Dendritic cell treated with granulocyte-macrophage colony-stimulating factor and Interleukin-4, amounts not matched to agents 40 ng/mL and 50 ng/mL, for 4 days (primary cell): ENCODE results near the gene ACSL1.

Experiments used
- H3K27ac Mint-ChIP-seq: one replicate; pipeline ENCODE4 v1.8.0; 2022; ENCODE audit warnings: mild to moderate bottlenecking, mixed read lengths
- H3K27me3 Mint-ChIP-seq: one replicate; pipeline ENCODE4 v1.8.0; 2022; ENCODE audit warnings: mild to moderate bottlenecking, mixed read lengths
- H3K36me3 Mint-ChIP-seq: one replicate; pipeline ENCODE4 v1.8.0; 2022; ENCODE audit warnings: low read depth, mixed read lengths
- H3K4me1 Mint-ChIP-seq: one replicate; pipeline ENCODE4 v1.8.0; 2022; ENCODE audit warnings: low read depth, mixed read lengths
- H3K4me3 Mint-ChIP-seq: one replicate; pipeline ENCODE4 v1.8.0; 2022; ENCODE audit warnings: mild to moderate bottlenecking, moderate library complexity, mixed read lengths
- H3K9me3 Mint-ChIP-seq: one replicate; pipeline ENCODE4 v1.8.0; 2022; ENCODE audit warnings: mixed read lengths
- intact Hi-C: fragments of 100-400 bp; cut with micrococcal nuclease; formaldehyde crosslinking; loops from one replicate; pipeline ENCODE4 v1.15.0; 2022

ACSL1 gene

GRCh38 chr4:184826691-184827270 lies 1.0 kb upstream of the ACSL1 start:
- H3K27ac Mint-ChIP-seq = peak overlapping the region; percentile 87
- H3K4me1 Mint-ChIP-seq = peaks cover 53% of the 10 kb centered on the region
- intact Hi-C loops = loop anchor here (1.0 to 5.0 kb wide), 2 partner anchors 29 to 71 kb away; no protein-coding TSS in a partner anchor
- H3K9me3 Mint-ChIP-seq = no peaks in the 10 kb centered on the region
- H3K4me3 Mint-ChIP-seq = peak overlapping the region; percentile 89
- H3K27me3 Mint-ChIP-seq = peaks cover 3% of the 10 kb centered on the region
- peaks cover 8% of the 10 kb centered on the region for H3K36me3 Mint-ChIP-seq

- peaks cover 8% of the 10 kb centered on the region for H3K36me3 Mint-ChIP-seq
- H3K27ac Mint-ChIP-seq = peak overlapping the region; percentile 87
- peak overlapping the region; percentile 88 for H3K4me3 Mint-ChIP-seq
- intact Hi-C loops = loop anchor here (5.0 kb wide), 1 partner anchor 72 kb away; no protein-coding TSS in a partner anchor
- peaks cover 58% of the 10 kb centered on the region for H3K4me1 Mint-ChIP-seq
- H3K27me3 Mint-ChIP-seq = peaks cover 3% of the 10 kb centered on the region
- no peaks in the 10 kb centered on the region for H3K9me3 Mint-ChIP-seq
These were observed 450 bp downstream of the ACSL1 start for GRCh38 chr4:184825141-184825895.

- intact Hi-C loops = loop anchor here (5.0 kb wide), 1 partner anchor 73 kb away; no protein-coding TSS in a partner anchor
- peak overlapping the region; percentile 87 for H3K27ac Mint-ChIP-seq
- H3K27me3 Mint-ChIP-seq = peaks cover 3% of the 10 kb centered on the region
These were observed 1.0 kb downstream of the ACSL1 start for GRCh38 chr4:184824776-184825084.

GRCh38 chr4:184824081-184824775 lies 1.5 kb downstream of the ACSL1 start:
- Mint-ChIP-seq H3K27me3 (peaks cover 3% of the 10 kb centered on the region), H3K4me1 (peaks cover 69% of the 10 kb centered on the region)
- intact Hi-C loops = no loop called here

More at GRCh38 chr4:184824776-184825084, 1.0 kb downstream of the ACSL1 start:
- Mint-ChIP-seq H3K36me3 (peaks cover 8% of the 10 kb centered on the region), H3K4me3 (peak overlapping the region; percentile 88), H3K4me1 (peaks cover 64% of the 10 kb centered on the region), H3K9me3 (no peaks in the 10 kb centered on the region)

GRCh38 chr4:184823014-184823413 lies 2.8 kb downstream of the ACSL1 start:
- Mint-ChIP-seq H3K27me3 (peaks cover 3% of the 10 kb centered on the region), H3K27ac (no peak overlapping the region), H3K36me3 (peaks cover 8% of the 10 kb centered on the region), H3K4me3 (no peak overlapping the region), H3K4me1 (peaks cover 79% of the 10 kb centered on the region), H3K9me3 (no peaks in the 10 kb centered on the region)
- intact Hi-C loops = no loop called here

More at GRCh38 chr4:184824081-184824775, 1.5 kb downstream of the ACSL1 start:
- peak overlapping the region; percentile 87 for H3K27ac Mint-ChIP-seq
- H3K9me3 Mint-ChIP-seq = no peaks in the 10 kb centered on the region
- peaks cover 8% of the 10 kb centered on the region for H3K36me3 Mint-ChIP-seq
- H3K4me3 Mint-ChIP-seq = peak overlapping the region; percentile 88

GRCh38 chr4:184822356-184822755 lies 3.4 kb downstream of the ACSL1 start:
- Mint-ChIP-seq H3K9me3 (no peaks in the 10 kb centered on the region), H3K4me1 (peaks cover 83% of the 10 kb centered on the region), H3K4me3 (no peak overlapping the region), H3K27me3 (no peaks in the 10 kb centered on the region), H3K27ac (no peak overlapping the region), H3K36me3 (peaks cover 8% of the 10 kb centered on the region)
- intact Hi-C loops = no loop called here

GRCh38 chr4:184821242-184821641 lies 4.5 kb downstream of the ACSL1 start:
- Mint-ChIP-seq H3K36me3 (peaks cover 8% of the 10 kb centered on the region), H3K4me1 (peaks cover 81% of the 10 kb centered on the region), H3K27me3 (no peaks in the 10 kb centered on the region), H3K4me3 (no peak overlapping the region), H3K9me3 (no peaks in the 10 kb centered on the region), H3K27ac (peak overlapping the region; percentile 81)
- intact Hi-C loops = no loop called here

- Mint-ChIP-seq H3K36me3 (peaks cover 4% of the 10 kb centered on the region), H3K27me3 (no peaks in the 10 kb centered on the region)
These were observed 6.0 kb downstream of the ACSL1 start for GRCh38 chr4:184819786-184820185.

GRCh38 chr4:184818216-184818564 lies 7.6 kb downstream of the ACSL1 start:
- Mint-ChIP-seq H3K27ac (peak overlapping the region; percentile 8), H3K4me3 (no peak overlapping the region), H3K4me1 (peaks cover 89% of the 10 kb centered on the region), H3K36me3 (peaks cover 4% of the 10 kb centered on the region), H3K9me3 (no peaks in the 10 kb centered on the region), H3K27me3 (no peaks in the 10 kb centered on the region)
- intact Hi-C loops = no loop called here

More at GRCh38 chr4:184819786-184820185, 6.0 kb downstream of the ACSL1 start:
- H3K4me1 Mint-ChIP-seq = peaks cover 89% of the 10 kb centered on the region
- intact Hi-C loops = no loop called here
- H3K9me3 Mint-ChIP-seq = no peaks in the 10 kb centered on the region
- H3K4me3 Mint-ChIP-seq = no peak overlapping the region
- peak overlapping the region; percentile 81 for H3K27ac Mint-ChIP-seq

GRCh38 chr4:184817494-184818215 lies 8.1 kb downstream of the ACSL1 start:
- Mint-ChIP-seq H3K4me3 (no peak overlapping the region), H3K27me3 (no peaks in the 10 kb centered on the region), H3K4me1 (peaks cover 89% of the 10 kb centered on the region), H3K36me3 (peaks cover 4% of the 10 kb centered on the region), H3K9me3 (no peaks in the 10 kb centered on the region), H3K27ac (peak overlapping the region; percentile 8)
- intact Hi-C loops = no loop called here

GRCh38 chr4:184816962-184817361 lies 8.8 kb downstream of the ACSL1 start:
- no peaks in the 10 kb centered on the region for H3K9me3 Mint-ChIP-seq
- H3K4me1 Mint-ChIP-seq = peaks cover 90% of the 10 kb centered on the region
- intact Hi-C loops = no loop called here
- no peaks in the 10 kb centered on the region for H3K27me3 Mint-ChIP-seq
- H3K36me3 Mint-ChIP-seq = no peaks in the 10 kb centered on the region
- no peak overlapping the region for H3K4me3 Mint-ChIP-seq
- H3K27ac Mint-ChIP-seq = no peak overlapping the region

GRCh38 chr4:184815046-184815877 lies 10.5 kb downstream of the ACSL1 start:
- H3K4me3 Mint-ChIP-seq = peak overlapping the region; percentile 24
- H3K4me1 Mint-ChIP-seq = peaks cover 97% of the 10 kb centered on the region

GRCh38 chr4:184814686-184815045 lies 11.1 kb downstream of the ACSL1 start:
- intact Hi-C loops = loop anchor here (5.0 kb wide), 2 partner anchors 33 to 67 kb away; no protein-coding TSS in a partner anchor
- Mint-ChIP-seq H3K36me3 (no peaks in the 10 kb centered on the region), H3K27me3 (no peaks in the 10 kb centered on the region), H3K4me3 (peak overlapping the region; percentile 24), H3K4me1 (peaks cover 94% of the 10 kb centered on the region), H3K9me3 (no peaks in the 10 kb centered on the region), H3K27ac (peak overlapping the region; percentile 58)

More at GRCh38 chr4:184815046-184815877, 10.5 kb downstream of the ACSL1 start:
- intact Hi-C loops = no loop called here
- Mint-ChIP-seq H3K27ac (peak overlapping the region; percentile 58), H3K9me3 (no peaks in the 10 kb centered on the region), H3K27me3 (no peaks in the 10 kb centered on the region), H3K36me3 (no peaks in the 10 kb centered on the region)
